CD4-positive, alpha-beta T cell (primary cell): ENCODE data around the gene FAP. TPM values are rescaled to one million over a fixed set of nuclear protein-coding genes. Genes with fewer than 3 reads are reported as not detected.

ENCODE experiments used
- ATAC-seq: fragments of 200-7000 bp; cut with Tn5 transposase; one replicate; pipeline ENCODE4 v1.10.0; 2022; ENCODE audit warnings: mild to moderate bottlenecking; ENCODE audit not compliant: poor library complexity
- CTCF ChIA-PET: fragments of 350-600 bp; sonication (Branson Sonifier 250); formaldehyde crosslinking; loops from one replicate; lab custom pipeline; 2021; ENCODE audit warnings: antibody characterized with exemption, inconsistent platforms; lab: Charles Lee
- POLR2A ChIA-PET: fragments of 350-600 bp; sonication (Branson Sonifier 250); formaldehyde crosslinking; loops from one replicate; lab custom pipeline; 2021; ENCODE audit warnings: antibody characterized with exemption, inconsistent platforms; lab: Charles Lee
- DNase-seq, 14 experiments: peaks; one replicate each; pipeline ENCODE4 v3.0.0-alpha.2; 2013 to 2020; ENCODE audit warnings: mixed read lengths in 2 of 14
- H3K27ac ChIP-seq, 2 donors: one replicate each; pipeline versions ENCODE4 v1.5.1 to v1.7.0; 2013; ENCODE audit warnings: low read length in 2 of 2, low read depth in 1 of 2, mild to moderate bottlenecking in 1 of 2
- H3K27me3 ChIP-seq, 2 experiments: 1 replicate in 1 of 2; 2 replicates in 1 of 2; pipeline versions ENCODE4 v1.6.1 to v1.7.0; 2013; ENCODE audit warnings: low read length in 2 of 2, control low read depth in 1 of 2, mild to moderate bottlenecking in 1 of 2, moderate library complexity in 1 of 2; ENCODE audit not compliant: insufficient read depth in 2 of 2, control insufficient read depth in 1 of 2
- H3K36me3 ChIP-seq: one replicate; pipeline ENCODE4 v1.6.1; 2013; ENCODE audit warnings: low read length, control low read depth; ENCODE audit not compliant: insufficient read depth
- H3K4me1 ChIP-seq: one replicate; pipeline ENCODE4 v1.6.1; 2013; ENCODE audit warnings: low read length, control low read depth; ENCODE audit not compliant: insufficient read depth
- H3K4me3 ChIP-seq: one replicate; pipeline ENCODE4 v1.5.1; 2013; ENCODE audit warnings: mild to moderate bottlenecking, low read length, moderate library complexity
- H3K9me3 ChIP-seq, 2 experiments: 1 replicate in 1 of 2; 2 replicates in 1 of 2; pipeline versions ENCODE4 v1.6.1 to v1.7.0; 2013; ENCODE audit warnings: low read length in 2 of 2, mild to moderate bottlenecking in 2 of 2, control low read depth in 1 of 2, moderate library complexity in 1 of 2; ENCODE audit not compliant: control insufficient read depth in 1 of 2, insufficient read depth in 1 of 2
- H3K27ac Mint-ChIP-seq: one replicate; pipeline ENCODE4 v1.8.0; 2020; ENCODE audit warnings: mixed read lengths
- H3K27me3 Mint-ChIP-seq: one replicate; pipeline ENCODE4 v1.8.0; 2021; ENCODE audit warnings: mixed read lengths
- H3K36me3 Mint-ChIP-seq: one replicate; pipeline ENCODE4 v1.8.0; 2021; ENCODE audit warnings: low read depth, mixed read lengths
- H3K4me1 Mint-ChIP-seq: one replicate; pipeline ENCODE4 v1.8.0; 2021; ENCODE audit warnings: low read depth, mixed read lengths
- H3K4me3 Mint-ChIP-seq: one replicate; pipeline ENCODE4 v1.8.0; 2020; ENCODE audit warnings: mild to moderate bottlenecking, mixed read lengths
- H3K9me3 Mint-ChIP-seq: one replicate; pipeline ENCODE4 v1.8.0; 2020; ENCODE audit warnings: mixed read lengths
- CTCF ChIP-seq: fragments of 200-600 bp; IDR thresholded peaks from one replicate; pipeline ENCODE4 v1.8.0; 2022; ENCODE audit warnings: antibody characterized with exemption, mild to moderate bottlenecking
- intact Hi-C, 2 experiments: fragments of 100-400 bp; cut with DNase I in 1 of 2; cut with micrococcal nuclease in 1 of 2; formaldehyde crosslinking; loops; one replicate each; pipeline versions ENCODE4 v1.15.1 to v1.9.0; 2023 to 2025; cut with DNase I, micrococcal nuclease
- total RNA-seq, 174 experiments: library from RNA in 2 of 174; stranded (reverse) in 2 of 174; gene quantifications; one replicate each; pipeline ENCODE4 v1.2.3 and lab custom pipeline; 2021 to 2026

The FAP gene
- total RNA-seq, 2 experiments from 2014 or later: not detected

- no peaks in the 10 kb centered on the region for H3K9me3 Mint-ChIP-seq
- ATAC-seq (peak; percentile 69), DNase-seq (peak in 3 of 14 experiments; percentile 74 to 83 (median 80))
- Histone ChIP-seq H3K4me3 (no peak overlapping the region), H3K9me3 (no peaks in the 10 kb centered on the region), H3K36me3 (no peaks in the 10 kb centered on the region), H3K27ac (no peak overlapping the region), H3K4me1 (no peaks in the 10 kb centered on the region), H3K27me3 (no peaks in the 10 kb centered on the region)
- no peaks in the 10 kb centered on the region for H3K27me3 Mint-ChIP-seq
- ChIA-PET CTCF (no interaction called here), POLR2A (interaction anchor here (1.3 kb wide), 1 partner anchor 171 kb away, joined by 4 read pairs; no protein-coding TSS in a partner anchor)
- intact Hi-C loops: loop anchor here (1.0 to 10.0 kb wide), 8 partner anchors 47 to 901 kb away; partner anchors contain the start of gene DPP4 (in 1 of the 2)
- no peaks in the 10 kb centered on the region for H3K36me3 Mint-ChIP-seq
- H3K4me3 Mint-ChIP-seq: no peak overlapping the region
- H3K4me1 Mint-ChIP-seq: peaks cover 20% of the 10 kb centered on the region
- H3K27ac Mint-ChIP-seq: no peak overlapping the region
- peak; percentile 91 for TF ChIP-seq CTCF
Observed at GRCh38 chr2:162123806-162124758, 119.2 kb downstream of the FAP start.

Other genes starting within 250 kb of the FAP start
- 10 to 100 TPM; 15.5 to 16.7 TPM for gene DPP4, start 169.2 kb downstream of the FAP start, total RNA-seq
- gene GCG, start 91.2 kb downstream of the FAP start, total RNA-seq: not detected
- 10 to 100 TPM; 31.1 to 32.1 TPM for gene IFIH1, start 75.2 kb upstream of the FAP start, total RNA-seq
- gene GCA, start 100.7 kb upstream of the FAP start, total RNA-seq: 1 to 10 TPM; 3.9 to 5.0 TPM